HG03108 (cell line): ENCODE data around the gene APOA5.
A peak's percentile ranks its signal among the peaks of the same experiment; 100 is the strongest.
"Not testable (repeated sequence)": the region's sequence is repeated elsewhere in the genome, so short reads cannot be mapped to it uniquely, and the experiment has no call there.

Experiments
- ATAC-seq: cut with Tn5 transposase; IDR thresholded peaks from one replicate; pipeline ENCODE4 v1.9.1; 2021; ENCODE audit warnings: moderate library complexity; ENCODE audit not compliant: unreplicated experiment

The APOA5 gene

DNA sequence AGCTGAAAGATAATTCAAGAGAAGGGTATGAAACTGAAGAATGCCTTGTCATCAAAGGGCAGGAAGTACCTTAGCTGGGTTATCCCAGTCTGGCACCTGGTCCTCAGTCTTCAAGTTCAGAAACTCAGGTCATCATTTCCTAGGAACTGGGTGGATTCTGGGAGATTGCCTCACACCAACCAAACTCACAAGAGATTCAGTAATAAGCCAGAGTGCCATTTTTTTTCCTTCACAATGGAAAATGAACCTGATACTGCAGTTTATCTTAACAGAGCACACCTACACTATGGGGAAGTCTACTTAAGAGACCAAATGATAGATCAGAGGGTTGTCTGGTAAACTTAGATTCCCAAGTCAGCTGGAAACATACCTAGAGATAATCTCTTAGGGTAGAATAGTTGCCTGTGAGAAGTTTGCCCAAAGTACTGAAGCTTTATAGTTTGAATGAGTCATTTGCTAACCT, 15.1 kb downstream of the APOA5 start:
- ATAC-seq: no peak

DNA sequence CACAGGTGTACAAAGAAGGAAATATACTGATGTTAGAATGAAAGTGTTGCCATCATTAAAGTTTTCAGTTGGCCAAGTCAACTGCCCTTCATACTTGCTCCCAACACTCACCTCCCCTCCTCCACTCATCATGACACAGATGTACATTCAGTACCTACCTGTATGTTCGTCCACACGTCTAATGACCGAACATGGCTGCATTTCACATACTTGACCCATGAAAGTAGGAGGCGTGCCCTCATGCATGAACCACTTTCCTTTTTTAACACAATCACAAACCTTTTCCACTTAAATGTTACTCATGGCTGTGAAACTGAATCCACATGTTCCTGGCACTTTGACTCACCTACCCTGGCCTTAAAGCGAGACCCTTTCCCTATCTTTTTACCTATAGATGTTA, 15.7 kb downstream of the APOA5 start:
- ATAC-seq: no peak

DNA sequence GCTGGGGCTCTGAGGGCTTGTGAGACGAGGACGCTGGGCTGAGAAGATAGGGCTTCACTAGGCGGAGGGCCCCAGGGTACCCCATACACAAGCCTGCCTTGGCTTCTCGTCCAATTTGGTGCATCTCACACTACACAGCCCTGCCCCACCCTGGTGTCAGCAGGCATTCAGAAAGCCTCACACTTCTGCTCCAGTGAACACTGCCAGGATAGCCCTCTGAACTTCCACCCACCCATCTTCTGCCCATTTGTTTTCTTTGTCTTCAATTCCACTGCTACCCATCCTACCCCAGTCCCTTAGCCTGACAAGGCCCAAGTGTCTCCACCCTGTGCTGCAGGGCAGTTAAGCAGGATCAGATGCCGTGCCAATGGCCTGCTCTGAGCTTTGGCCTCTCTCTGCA, 17.0 kb downstream of the APOA5 start:
- no peak for ATAC-seq

DNA sequence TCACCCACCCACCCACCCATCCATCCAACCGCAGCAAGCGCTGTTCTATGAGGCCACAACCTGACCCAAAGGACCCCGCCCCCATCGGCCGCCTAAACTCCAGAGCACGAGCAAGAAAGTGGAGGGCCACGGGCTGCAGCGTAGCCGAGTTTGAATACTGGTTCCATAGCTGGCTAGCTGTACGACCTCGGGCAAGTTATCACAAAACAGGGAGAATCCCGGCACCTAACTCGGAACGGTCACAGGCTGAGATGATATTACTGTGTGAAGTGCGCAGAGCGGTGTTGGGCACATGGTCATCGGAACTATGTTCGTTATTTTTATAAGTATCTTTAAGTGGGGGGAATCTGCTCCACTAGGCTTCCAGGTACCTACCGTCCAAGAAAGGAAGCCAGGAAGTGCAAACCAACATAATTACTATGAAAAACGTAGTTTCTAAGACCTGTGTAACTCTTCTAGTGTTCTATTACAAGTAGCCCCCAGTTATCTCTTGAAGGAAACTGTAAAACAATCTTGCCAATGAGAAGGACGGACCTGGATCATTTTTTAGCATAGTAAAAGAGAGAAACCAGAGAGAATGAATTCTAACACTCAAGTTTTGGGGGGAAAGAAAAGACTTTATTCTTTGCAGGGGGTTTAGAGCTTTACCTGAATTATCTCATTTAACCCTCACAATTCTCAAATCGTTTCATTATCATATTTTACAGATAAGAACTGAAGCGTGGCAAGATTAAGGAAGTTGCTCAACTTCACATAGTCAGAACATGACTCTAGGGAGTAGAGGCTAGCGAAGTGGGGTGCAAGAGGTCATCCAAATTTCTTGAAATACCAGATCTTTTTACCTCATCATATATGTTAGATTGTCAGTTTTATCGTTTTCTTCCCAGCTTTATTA, 18.2 kb downstream of the APOA5 start:
- ATAC-seq: peak; percentile 9

DNA sequence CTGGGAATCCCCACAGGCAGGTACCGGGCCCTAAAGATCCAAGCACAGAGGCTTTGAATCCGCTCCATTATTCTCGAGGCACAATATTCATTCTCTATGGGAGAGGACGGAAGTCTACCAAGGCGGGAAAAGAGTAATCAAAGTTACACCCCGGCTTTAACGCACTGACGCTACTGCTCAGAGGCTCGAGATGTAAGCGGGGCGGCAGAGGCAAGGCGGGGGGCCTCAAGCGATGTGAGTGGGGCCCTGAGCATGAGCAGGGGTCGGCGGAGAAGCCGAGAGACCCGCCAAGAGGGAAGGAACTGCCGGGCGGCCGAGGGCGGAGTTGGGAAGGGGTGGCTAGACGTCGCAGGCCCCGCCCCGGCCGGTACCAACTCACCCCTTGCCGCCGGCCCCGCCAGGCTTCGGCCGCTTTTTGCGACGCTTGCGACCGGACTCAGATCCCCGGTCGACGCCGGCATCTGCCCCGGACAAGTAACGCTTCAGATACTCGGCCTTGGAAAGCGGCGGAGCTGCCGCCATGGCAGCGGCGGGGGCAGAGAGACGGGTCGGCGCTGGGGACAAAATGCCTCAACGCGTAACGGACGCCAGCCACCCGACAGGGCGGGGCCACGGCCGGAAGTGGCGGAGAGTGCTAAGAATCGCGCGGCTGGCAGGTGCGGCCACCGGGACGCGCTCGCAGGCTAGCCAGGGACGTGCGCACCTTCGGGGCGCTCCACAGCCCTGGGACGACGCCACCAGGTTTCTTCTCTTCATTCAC, 19.1 kb downstream of the APOA5 start, which contains the start of gene BUD13:
TSS of gene BUD13 (minus strand) at position 545 of the 760 bp plus-strand sequence. CDS start at position 522, 23 bp downstream.
- peak; percentile 81 for ATAC-seq

DNA sequence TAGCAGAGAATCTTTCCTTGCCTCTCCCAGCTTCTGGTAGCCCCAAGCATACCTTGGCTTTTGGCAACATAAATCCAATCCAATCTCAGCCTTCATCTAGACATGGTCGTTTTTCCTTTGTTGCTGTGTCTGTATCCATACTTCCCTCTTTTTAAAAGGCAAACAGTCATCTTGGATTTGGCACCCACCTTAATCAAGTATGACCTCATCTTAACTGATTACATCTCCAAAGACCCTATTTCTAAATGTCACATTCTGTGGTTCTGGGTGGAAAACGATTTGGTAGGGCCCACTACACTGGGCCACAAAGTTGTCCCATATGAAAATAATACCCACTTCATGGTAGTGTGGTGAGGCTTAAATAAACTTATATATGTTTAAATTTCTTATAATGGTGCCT, 19.7 kb downstream of the APOA5 start:
- no peak for ATAC-seq

DNA sequence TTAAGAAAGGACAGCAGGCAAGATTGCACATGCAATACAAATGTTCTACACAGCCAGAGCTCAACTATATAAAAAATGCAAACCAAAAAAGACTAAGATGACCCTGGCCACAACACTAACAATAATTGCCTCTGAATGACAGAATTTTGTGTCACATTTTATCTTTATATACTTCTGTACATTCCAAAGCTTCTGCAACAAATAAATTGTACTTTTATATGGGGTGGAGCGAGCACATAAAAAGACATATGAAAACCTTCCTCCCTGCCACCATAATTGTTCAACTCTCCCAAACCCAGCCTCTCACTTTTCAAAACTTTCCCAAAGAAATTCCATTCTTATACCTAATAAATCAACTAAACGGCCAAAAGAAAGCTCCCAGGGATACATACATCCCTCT, 29.5 kb downstream of the APOA5 start:
- no peak for ATAC-seq

DNA sequence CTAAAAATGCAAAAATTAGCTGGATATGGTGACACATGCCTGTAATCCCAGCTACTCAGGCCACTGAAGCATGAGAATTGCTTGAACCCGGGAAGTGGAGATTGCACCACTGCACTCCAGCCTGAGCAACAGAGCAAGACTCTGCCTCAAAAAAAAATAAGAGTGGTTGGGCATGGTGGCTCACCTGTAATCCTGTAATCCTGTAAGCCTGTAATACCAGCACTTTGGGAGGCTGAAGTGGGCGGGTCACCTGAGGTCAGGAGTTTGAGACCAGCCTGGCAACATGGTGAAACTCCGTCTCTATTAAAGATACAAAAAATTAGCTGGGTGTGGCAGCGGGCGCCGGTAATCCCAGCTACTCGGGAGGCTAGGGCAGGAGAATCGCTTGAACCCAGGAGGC, 35.6 kb downstream of the APOA5 start:
- ATAC-seq: not testable (repeated sequence)

DNA sequence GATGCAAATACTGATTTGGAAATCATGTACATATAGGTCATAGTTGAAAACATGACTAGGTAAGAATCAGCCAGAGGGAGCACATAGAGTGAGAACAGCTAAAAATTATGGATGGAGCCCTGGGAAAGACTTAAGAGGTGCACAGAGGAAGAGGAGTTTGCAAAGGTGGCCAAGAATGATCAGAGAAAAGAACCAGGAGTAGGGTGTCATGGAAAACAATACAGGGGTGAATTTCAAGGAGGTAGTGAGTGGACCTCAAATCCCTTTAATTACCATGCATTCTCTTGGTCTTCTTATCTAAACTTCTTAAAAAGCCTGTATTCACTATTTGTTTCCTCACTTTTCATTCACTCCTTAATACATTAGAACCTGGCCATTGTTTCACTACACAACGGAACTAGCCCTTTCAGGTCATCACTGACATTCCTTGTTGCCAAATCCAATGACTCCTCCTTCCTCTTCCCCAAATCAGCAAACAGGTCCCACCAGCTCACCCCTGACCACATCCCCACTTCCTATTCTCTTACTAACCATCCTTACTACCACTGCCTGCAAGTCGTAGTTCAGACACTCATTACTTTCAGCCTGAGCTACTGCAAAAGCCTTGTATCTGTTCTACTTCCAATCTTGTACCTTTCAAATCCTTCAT, 41.5 kb downstream of the APOA5 start:
- no peak for ATAC-seq

DNA sequence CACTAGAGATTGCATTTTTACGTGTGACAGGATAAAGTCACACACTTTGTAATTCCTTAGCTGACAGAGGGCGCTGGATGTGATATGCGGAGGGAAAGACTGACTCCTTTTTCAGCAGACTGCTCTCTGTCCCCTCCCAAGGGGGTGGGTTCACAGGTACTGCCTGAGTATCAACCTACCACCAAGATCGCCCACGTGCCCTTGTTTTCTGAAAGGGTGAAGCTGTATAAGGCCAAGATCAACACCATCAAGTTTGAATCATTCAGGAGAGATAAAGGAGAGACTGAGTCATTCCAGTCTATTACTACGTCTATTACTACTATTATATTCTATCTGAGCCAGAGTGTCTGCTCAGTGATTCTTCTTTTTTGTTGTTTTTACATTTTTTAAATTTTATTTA, 49.6 kb downstream of the APOA5 start:
- no peak for ATAC-seq

DNA sequence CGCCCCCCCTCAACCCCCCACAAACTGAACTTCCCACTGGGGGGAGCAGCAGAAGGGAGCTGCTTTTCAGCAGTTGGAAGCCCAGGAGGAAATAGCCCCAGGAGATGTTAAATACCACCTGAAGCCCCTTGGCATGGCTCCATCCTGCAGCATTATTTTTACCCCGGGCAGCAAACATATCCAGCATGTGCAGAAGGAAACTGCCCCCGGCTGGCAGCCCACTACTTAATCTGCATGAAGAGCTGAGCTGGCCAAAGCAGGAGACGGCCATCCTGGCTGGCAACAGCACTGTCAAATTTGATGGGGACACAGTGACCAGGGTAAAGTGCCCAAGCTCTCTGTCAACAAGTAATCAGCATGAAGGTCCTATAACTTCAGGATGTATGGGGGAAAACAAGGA, 50.9 kb downstream of the APOA5 start:
- ATAC-seq: no peak
